ENCODE data around the gene ALLC.

DNA sequence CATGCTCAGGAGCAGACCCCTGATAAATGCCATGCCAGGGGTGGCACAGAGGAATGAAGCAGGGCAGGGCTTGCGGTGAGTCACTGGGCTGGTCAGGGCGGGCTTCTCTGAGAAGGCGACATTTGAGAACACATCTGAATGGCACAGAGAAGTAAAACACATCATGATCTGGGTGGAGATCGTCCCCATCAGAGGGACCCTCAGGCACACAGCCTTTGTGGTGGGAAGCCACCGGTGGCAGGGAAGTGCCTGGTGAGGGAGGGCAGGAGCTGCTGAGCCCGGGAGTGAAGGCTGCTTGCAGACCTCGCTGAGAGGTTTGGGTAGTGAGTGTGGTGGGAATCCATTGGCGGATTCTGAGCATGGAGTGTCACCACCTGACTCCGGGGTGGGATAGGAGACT lies 89.8 kb downstream of the ALLC start:
- TF ChIP-seq, protein P1, sequence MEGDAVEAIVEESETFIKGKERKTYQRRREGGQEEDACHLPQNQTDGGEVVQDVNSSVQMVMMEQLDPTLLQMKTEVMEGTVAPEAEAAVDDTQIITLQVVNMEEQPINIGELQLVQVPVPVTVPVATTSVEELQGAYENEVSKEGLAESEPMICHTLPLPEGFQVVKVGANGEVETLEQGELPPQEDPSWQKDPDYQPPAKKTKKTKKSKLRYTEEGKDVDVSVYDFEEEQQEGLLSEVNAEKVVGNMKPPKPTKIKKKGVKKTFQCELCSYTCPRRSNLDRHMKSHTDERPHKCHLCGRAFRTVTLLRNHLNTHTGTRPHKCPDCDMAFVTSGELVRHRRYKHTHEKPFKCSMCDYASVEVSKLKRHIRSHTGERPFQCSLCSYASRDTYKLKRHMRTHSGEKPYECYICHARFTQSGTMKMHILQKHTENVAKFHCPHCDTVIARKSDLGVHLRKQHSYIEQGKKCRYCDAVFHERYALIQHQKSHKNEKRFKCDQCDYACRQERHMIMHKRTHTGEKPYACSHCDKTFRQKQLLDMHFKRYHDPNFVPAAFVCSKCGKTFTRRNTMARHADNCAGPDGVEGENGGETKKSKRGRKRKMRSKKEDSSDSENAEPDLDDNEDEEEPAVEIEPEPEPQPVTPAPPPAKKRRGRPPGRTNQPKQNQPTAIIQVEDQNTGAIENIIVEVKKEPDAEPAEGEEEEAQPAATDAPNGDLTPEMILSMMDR (conservative IDR thresholded peaks at IDR 0.05) = no peak
- no peak for TF ChIP-seq ZFX (IDR thresholded peaks at IDR 0.05)

Data from C4-2B (cell line).